Activated CD4-positive, alpha-beta T cell treated with anti-CD3 and anti-CD28 coated beads, Interleukin-2, amount 10 ng/mL, durations not matched to agents 24 days and 14 days (primary cell): ENCODE measurements around the gene LIPC. TPM values are rescaled to one million over a fixed set of nuclear protein-coding genes. Genes with fewer than 3 reads are reported as not detected.

ENCODE experiments used
- DNase-seq: peaks from one replicate; pipeline ENCODE4 v3.0.0; 2022
- H3K27ac Mint-ChIP-seq: one replicate; pipeline ENCODE4 v1.8.0; 2022; ENCODE audit warnings: mild to moderate bottlenecking, mixed read lengths
- H3K27me3 Mint-ChIP-seq: one replicate; pipeline ENCODE4 v1.8.0; 2022; ENCODE audit warnings: mixed read lengths
- H3K36me3 Mint-ChIP-seq: one replicate; pipeline ENCODE4 v1.8.0; 2022; ENCODE audit warnings: low read depth, mild to moderate bottlenecking, mixed read lengths
- H3K4me1 Mint-ChIP-seq: one replicate; pipeline ENCODE4 v1.8.0; 2021; ENCODE audit warnings: mixed read lengths
- H3K4me3 Mint-ChIP-seq: one replicate; pipeline ENCODE4 v1.8.0; 2022; ENCODE audit warnings: mild to moderate bottlenecking, moderate library complexity, mixed read lengths
- H3K9me3 Mint-ChIP-seq: one replicate; pipeline ENCODE4 v1.8.0; 2021; ENCODE audit warnings: mixed read lengths
- intact Hi-C: fragments of 100-400 bp; cut with micrococcal nuclease; formaldehyde crosslinking; loops from one replicate; pipeline ENCODE4 v1.15.1; 2023
- total RNA-seq: library from RNA; stranded (reverse); gene quantifications from 2 replicates; pipeline ENCODE4 v1.2.3, GENCODE V29; 2022

LIPC gene
- total RNA-seq, 1 donor from 2014 or later, result 0.93 TPM

DNA sequence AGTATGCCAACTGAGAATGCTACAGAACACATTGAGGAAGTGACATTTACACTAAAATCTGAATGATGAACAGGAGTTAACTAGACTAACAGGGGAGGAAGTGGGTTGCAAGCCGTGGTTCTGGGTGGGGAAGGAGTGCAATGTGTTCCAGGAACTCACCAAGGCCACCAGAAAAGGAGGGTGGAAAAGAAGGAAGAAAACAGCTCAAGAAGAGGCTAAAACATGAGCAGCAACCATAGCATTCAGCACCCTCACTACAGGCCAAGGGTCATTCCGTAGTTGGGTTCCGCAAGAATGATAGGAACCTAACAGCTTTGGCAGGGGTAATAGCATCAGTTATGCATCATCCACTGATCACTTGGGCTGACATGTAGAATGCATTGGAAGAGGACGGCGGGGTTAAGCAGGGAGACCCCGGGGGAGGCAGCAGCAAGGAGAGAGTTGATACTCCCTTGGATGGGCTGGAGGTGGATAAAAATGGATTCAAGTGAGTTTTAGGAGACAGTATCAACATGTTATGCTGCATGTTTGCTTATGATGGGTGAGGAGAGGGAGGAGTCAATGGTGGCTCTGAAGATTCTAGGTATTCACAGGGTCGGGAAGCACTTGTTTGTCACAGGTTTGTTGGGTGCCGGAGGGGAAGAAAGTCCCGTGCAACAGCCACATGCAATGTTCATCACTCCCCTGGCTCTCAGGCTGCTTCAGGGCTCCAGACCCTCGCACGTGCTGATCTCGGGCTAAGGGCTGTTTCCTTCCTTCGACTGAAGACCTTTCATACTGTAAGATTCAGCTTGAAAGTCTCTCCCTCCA is 53.2 kb downstream of the LIPC start:
- Mint-ChIP-seq H3K27ac (peak overlapping the region; percentile 96), H3K4me1 (peaks cover 42% of the 10 kb centered on the region), H3K27me3 (no peaks in the 10 kb centered on the region), H3K9me3 (peaks cover 11% of the 10 kb centered on the region), H3K4me3 (peak overlapping the region; percentile 59), H3K36me3 (peaks cover 6% of the 10 kb centered on the region)
- intact Hi-C loops, result loop anchor here (2.0 kb wide), 1 partner anchor 28 kb away; no protein-coding TSS in a partner anchor
- DNase-seq, result peak; percentile 89

DNA sequence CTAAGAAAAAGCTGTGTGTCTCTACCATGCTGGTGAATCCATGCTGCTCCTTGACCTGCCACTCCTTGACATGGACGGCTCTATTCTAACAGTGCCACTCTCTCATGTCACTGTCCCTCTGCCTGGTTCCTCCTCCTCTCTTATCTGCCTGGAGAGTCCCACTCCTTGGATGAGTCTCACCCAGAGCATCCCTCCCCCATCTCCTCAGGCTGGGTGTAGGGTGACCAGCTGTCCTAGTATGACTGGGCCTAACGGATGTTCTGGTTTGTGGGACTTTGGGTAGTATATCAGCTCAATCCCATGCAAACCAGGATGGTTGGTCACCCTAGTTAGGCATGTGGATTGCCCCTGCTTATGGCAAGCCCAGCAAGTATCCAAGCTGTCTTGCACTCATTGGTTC is 54.3 kb downstream of the LIPC start:
- Mint-ChIP-seq H3K4me3 (no peak overlapping the region), H3K27me3 (no peaks in the 10 kb centered on the region), H3K9me3 (peaks cover 11% of the 10 kb centered on the region), H3K36me3 (peaks cover 6% of the 10 kb centered on the region), H3K27ac (peak overlapping the region; percentile 96), H3K4me1 (peaks cover 44% of the 10 kb centered on the region)
- DNase-seq, result no peak
- intact Hi-C loops, result loop anchor here (2.0 kb wide), 1 partner anchor 13 kb away; no protein-coding TSS in a partner anchor

DNA sequence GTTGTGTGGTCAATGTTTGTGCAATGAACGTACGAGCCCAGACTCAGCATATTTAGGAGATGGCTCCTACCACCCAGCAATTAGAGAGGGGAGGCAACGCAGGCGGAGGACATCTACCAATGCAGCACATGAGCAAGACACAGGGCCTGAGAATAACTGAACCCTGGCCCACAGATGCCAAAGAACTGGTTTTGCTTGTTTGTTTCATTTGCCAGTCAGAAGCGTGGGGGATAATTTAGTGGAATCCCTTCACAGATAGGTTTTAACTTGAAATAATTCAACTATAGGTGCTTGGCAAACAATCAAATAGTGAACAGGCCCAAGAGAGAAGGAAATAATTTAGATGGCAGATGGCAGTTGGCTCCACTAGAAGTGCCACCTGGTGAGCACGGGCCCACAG is 54.8 kb downstream of the LIPC start:
- intact Hi-C loops, result loop anchor here (2.0 kb wide), 1 partner anchor 14 kb away; no protein-coding TSS in a partner anchor
- Mint-ChIP-seq H3K27me3 (no peaks in the 10 kb centered on the region), H3K4me3 (no peak overlapping the region), H3K9me3 (peaks cover 11% of the 10 kb centered on the region), H3K27ac (peak overlapping the region; percentile 96), H3K4me1 (peaks cover 47% of the 10 kb centered on the region), H3K36me3 (peaks cover 6% of the 10 kb centered on the region)
- no peak for DNase-seq

DNA sequence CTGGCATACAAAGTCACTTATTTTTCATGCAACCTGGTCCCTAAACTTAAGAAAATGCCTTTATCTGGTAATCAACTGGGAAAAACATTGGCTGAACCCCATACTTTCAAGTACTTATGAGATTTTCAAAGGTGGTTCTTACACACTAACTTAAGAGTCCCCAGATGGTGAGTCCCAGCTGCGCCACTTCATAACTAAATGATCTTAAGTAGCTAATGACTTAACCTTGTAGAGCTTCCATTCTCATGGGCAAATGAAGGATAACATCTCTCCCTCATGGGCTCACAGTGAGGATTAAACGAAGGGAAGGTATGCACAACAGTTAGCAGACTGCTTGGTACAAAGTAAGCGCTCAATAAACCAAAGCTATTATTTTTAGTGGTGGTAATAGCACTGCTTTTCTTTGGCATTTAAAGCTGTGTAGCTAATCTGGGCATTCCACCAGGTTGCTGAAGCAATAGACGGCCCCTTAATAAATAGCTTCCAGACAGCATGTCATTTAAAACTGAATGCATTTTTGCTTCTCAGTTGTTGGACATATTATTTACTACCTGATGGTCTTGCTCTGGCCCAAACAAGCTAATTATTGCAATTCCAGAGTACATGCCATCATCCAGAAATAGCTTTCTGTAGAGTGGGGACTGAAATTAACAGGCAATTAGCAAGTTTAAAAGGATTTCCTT is 55.4 kb downstream of the LIPC start:
- no peak for DNase-seq
- Mint-ChIP-seq H3K27ac (no peak overlapping the region), H3K4me1 (peaks cover 50% of the 10 kb centered on the region), H3K27me3 (no peaks in the 10 kb centered on the region), H3K4me3 (no peak overlapping the region), H3K9me3 (peaks cover 11% of the 10 kb centered on the region), H3K36me3 (peaks cover 6% of the 10 kb centered on the region)
- intact Hi-C loops, result loop anchor here (2.0 kb wide), 1 partner anchor 14 kb away; no protein-coding TSS in a partner anchor

DNA sequence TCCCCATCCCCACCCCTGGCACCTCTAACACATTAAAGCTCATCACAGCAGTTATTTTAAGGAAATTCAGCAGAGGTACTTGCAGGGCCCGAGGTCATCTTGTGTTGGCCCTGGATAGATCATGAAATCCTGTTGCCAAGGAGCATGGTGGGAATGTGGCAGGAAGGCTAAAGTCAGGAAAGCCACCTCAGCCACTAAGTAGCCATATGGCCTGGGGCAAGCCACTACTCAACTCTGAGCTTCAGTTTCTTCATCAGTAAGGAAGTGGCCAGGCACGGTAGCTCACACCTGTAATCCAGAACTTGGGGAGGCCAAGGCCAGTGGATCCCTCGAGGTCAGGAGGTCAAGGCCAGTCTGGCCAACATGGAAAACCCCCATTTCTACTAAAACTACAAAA is 55.9 kb downstream of the LIPC start:
- H3K4me1 Mint-ChIP-seq, result peaks cover 50% of the 10 kb centered on the region
- H3K27me3 Mint-ChIP-seq, result no peaks in the 10 kb centered on the region
- H3K9me3 Mint-ChIP-seq, result peaks cover 11% of the 10 kb centered on the region
- H3K4me3 Mint-ChIP-seq, result no peak overlapping the region
- peaks cover 6% of the 10 kb centered on the region for H3K36me3 Mint-ChIP-seq
- no peak overlapping the region for H3K27ac Mint-ChIP-seq
- no peak for DNase-seq
- intact Hi-C loops, result loop anchor here (2.0 kb wide), 1 partner anchor 15 kb away; no protein-coding TSS in a partner anchor

DNA sequence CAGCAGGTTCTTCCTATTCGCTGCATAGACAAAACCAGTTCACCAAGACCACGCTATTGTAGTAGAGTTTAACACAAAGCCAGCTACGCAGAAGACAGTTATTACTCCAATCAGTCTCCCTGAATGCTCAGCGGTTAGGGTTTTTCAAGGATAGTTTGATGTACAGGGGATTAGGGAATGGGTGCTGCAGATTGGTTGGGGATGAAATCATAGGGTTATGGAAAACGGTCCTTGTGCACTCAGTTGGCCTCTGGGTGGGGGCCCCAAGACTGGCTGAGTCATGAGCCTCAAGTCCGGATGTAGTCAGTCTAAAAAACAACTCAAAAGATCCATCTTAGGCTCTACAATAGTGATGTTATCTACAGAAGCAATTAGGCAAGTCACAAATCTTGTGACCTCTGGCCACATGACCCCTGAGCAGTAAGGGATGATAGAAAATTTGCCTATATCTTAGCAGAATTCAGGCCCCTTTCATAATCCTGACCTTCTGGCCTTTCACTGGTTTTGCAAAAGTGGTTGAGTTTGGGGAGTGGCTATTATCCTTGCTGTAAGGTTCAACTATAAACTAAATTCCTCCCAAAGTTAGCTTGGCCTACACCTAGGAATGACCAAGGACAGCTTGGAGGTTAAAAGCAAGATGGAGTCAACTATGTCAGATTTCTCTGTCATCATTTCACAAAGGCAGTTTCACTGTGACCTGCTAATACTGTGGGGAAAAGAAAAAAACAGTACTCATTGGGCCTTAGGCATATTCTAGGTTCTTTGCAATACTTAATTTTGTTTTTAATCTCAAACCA is 57.7 kb downstream of the LIPC start:
- H3K4me1 Mint-ChIP-seq, result peaks cover 44% of the 10 kb centered on the region
- no peak overlapping the region for H3K4me3 Mint-ChIP-seq
- H3K27me3 Mint-ChIP-seq, result no peaks in the 10 kb centered on the region
- DNase-seq, result no peak
- H3K27ac Mint-ChIP-seq, result no peak overlapping the region
- intact Hi-C loops, result no loop called here
- H3K9me3 Mint-ChIP-seq, result peaks cover 5% of the 10 kb centered on the region
- H3K36me3 Mint-ChIP-seq, result peaks cover 2% of the 10 kb centered on the region

DNA sequence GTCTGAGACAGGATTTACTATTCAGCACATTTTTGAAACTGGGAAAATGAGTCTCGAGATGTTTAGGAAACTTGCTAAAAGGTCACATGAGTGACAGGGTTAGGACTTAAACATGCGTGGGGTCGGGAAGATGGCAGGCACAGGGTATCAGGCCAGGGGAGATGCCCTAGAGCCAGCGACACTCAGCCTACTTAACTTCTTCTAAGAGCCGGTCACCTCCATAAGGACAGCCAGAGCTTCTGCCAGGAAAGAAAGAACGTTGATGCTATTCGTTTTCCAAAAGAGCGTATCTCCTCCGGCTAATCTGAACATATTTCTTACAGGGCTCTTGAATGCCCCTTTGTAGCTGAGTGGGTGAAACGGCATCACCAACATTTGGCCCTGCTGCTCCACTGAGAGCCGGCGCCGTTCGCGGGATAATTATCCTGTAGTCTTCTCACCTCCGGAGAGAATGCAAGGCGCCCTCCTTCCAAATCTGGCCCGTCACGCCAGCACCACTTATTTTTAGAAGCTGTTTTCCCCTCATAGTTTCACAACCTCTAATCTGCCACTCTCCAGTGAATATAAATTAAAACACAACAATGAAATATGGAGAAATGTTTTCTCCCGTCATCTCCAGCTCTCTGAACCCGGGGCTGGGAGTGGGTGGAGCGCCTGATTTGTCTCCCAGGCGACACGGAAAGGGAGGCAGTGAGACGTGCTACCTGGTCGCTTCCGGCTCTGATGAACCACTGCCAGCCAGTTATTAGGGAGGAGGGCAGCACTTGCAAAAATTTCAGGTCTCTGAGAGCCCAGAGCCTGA is 58.5 kb downstream of the LIPC start:
- H3K9me3 Mint-ChIP-seq, result peaks cover 11% of the 10 kb centered on the region
- DNase-seq, result no peak
- no peak overlapping the region for H3K27ac Mint-ChIP-seq
- intact Hi-C loops, result no loop called here
- peaks cover 41% of the 10 kb centered on the region for H3K4me1 Mint-ChIP-seq
- H3K27me3 Mint-ChIP-seq, result no peaks in the 10 kb centered on the region
- H3K36me3 Mint-ChIP-seq, result peaks cover 2% of the 10 kb centered on the region
- H3K4me3 Mint-ChIP-seq, result no peak overlapping the region

DNA sequence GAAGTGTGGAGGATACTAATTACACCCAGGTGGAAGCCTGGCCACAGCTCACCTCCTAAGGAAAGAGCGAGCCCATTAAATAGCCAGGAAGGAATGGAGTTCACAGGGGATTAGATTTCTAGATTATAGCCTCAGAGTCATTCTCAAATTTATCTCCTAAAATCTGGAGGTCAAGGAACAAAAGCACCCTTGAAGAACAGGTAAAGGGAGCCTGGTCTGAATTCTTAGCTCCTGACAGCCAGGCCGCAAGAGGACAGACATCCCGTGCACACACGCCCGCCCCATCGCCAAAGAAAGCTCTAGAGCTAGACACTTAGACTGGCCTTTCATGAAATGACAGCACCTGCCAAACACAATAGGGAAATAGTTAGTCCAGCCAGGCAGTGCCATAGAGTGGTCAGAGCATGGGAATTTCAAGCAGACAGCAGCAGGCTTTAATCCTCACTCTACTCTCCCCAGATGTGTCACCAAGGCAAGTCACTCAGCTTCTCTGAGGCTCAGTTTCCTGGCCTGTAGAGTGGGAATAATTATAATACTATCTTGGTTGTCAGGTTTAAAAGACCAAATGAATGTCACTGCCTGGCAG is 59.2 kb downstream of the LIPC start:
- H3K9me3 Mint-ChIP-seq, result peaks cover 12% of the 10 kb centered on the region
- H3K4me1 Mint-ChIP-seq, result peaks cover 41% of the 10 kb centered on the region
- intact Hi-C loops, result no loop called here
- no peak overlapping the region for H3K27ac Mint-ChIP-seq
- H3K4me3 Mint-ChIP-seq, result no peak overlapping the region
- no peak for DNase-seq
- no peaks in the 10 kb centered on the region for H3K27me3 Mint-ChIP-seq
- peaks cover 2% of the 10 kb centered on the region for H3K36me3 Mint-ChIP-seq

DNA sequence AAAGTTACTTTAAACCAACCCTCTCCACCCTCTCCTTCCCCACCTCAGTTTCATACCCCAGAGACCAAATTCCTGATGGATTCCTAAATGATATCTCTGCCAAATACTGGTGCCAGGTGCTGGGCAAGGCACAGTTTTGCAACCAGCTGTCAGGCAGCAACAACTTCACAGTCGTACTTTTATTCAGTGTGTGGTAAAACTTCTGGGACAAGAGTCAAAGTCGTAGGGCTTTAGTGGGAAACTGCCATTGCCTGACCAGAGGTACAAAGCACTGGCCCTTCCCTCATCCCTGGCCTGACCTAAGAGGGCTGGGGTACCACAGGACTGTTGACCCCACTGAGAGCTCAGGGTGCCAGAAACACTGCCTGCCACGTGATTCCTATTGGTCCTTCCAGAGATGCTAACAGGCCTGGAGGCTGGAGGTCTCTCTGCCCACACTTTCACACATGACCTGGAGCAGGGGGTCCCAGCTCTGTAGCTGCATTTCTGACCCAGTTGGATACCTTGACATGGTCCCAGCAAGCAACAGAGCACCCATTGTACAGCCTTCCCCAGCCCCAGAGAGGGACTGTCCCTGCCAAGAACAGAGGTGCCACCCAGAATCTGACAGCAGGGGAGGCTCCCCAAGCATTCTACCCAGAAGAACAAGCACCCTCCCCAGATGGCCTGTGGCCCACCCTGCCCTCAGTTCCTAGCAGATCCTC is 59.9 kb downstream of the LIPC start:
- no peak for DNase-seq
- intact Hi-C loops, result no loop called here
- Mint-ChIP-seq H3K4me3 (no peak overlapping the region), H3K27ac (peak overlapping the region; percentile 40), H3K36me3 (peaks cover 2% of the 10 kb centered on the region), H3K9me3 (peaks cover 11% of the 10 kb centered on the region), H3K4me1 (peaks cover 38% of the 10 kb centered on the region), H3K27me3 (no peaks in the 10 kb centered on the region)

DNA sequence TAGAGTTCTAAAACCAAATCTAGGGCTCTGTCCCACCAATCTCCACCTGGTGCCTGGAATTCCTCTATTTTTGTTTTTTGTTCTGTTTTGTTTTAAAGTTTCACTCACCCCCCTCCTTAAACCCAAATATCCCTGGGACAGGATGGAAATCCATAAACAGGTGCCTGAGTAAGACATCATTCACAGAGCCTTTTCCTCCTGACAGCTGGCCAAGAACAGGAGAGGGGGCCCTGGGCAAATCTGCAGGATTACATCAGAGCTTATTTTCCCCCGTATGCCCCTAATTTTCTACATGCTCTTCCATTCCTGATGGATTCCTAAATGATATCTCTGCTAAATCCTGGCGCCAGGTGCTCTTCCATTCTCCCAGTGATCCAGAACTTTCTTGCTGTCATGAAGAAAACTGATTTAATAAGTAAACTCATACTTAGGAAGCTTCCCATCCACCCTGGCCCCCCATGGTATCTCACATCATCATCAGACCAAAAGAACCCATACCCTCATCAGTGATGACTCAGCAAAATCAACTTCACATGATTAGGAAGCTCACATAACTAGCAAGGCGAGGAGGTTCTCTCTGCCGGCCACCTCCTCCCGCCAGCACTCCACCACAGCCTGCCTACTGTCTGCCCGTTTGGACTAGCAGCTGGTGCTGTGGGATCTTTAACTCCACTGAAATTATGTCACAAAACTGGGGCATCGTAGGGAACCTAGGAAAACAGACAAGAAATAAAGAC is 61.0 kb downstream of the LIPC start:
- no peaks in the 10 kb centered on the region for H3K27me3 Mint-ChIP-seq
- H3K9me3 Mint-ChIP-seq, result peaks cover 11% of the 10 kb centered on the region

DNA sequence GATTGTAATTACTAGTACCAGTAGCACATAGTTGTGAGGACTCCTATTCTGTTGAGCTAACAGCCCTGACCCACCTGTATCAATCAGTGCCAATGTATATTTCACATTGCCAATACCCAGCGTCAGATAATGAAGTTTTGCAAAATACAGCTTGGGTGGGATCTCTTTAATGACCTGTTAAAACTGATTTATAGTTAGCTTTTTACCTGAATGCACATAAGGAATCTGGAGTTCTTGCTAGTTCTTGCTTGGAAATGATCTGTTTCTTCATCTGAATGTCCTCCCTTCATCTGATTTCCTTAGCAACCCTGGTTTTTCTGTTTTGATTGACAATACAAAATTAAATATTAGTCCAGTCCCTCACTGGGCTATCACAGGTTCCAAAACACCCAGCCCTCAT is 62.8 kb downstream of the LIPC start:
- no peak for DNase-seq
- H3K9me3 Mint-ChIP-seq, result peaks cover 11% of the 10 kb centered on the region
- intact Hi-C loops, result no loop called here
- H3K27me3 Mint-ChIP-seq, result no peaks in the 10 kb centered on the region
- H3K27ac Mint-ChIP-seq, result no peak overlapping the region
- peaks cover 2% of the 10 kb centered on the region for H3K36me3 Mint-ChIP-seq
- H3K4me1 Mint-ChIP-seq, result peaks cover 39% of the 10 kb centered on the region
- H3K4me3 Mint-ChIP-seq, result no peak overlapping the region

More for the DNA sequence above, 61.0 kb downstream of the LIPC start:
- Mint-ChIP-seq H3K4me3 (no peak overlapping the region), H3K4me1 (peaks cover 39% of the 10 kb centered on the region), H3K36me3 (peaks cover 2% of the 10 kb centered on the region), H3K27ac (peak overlapping the region; percentile 5)
- DNase-seq, result no peak
- intact Hi-C loops, result no loop called here

DNA sequence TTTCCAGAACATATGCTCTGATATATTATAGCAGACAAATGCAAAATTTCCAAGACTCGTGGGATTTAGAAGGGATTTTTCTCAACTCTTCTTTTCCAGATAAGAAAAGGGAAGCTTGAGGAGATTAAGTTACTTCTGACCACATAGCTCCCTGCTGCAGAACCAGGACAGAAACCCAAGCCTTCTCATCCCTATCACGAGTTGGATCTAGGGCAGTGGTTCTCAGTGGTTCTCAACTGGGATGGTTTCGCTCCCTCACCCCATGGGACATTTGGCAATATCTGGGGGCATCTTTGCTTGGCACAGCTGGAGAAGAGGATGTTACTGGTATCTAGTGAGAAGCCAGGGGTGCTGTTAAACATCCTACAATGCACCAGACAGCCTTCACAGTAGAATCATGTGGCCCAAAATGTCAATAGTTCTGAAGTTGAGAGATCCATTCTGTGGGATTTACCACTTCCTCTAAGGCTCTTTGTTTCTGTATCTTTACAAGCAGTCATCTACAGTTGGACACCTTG is 64.2 kb downstream of the LIPC start:
- Mint-ChIP-seq H3K36me3 (peaks cover 1% of the 10 kb centered on the region), H3K4me1 (peaks cover 41% of the 10 kb centered on the region), H3K4me3 (peak overlapping the region; percentile 13), H3K27me3 (no peaks in the 10 kb centered on the region), H3K27ac (peak overlapping the region; percentile 38), H3K9me3 (peaks cover 15% of the 10 kb centered on the region)
- DNase-seq, result peak; percentile 66
- intact Hi-C loops, result no loop called here
